Endometrial microvascular endothelial cells (primary cell): Measurements from ENCODE around the gene TLN1. TPM values are rescaled to one million over a fixed set of nuclear protein-coding genes. Genes with fewer than 3 reads are reported as not detected.

Source experiments
- in situ Hi-C: cut with HindIII; loops from 2 replicates; pipeline ENCODE4 v1.10.0; 2017; ENCODE audit warnings: low sequenced_read_pairs, low pct_unique_long_range_greater_than_20kb; ENCODE audit errors: inconsistent ontology term
- total RNA-seq: library from RNA; depleted of rRNA; stranded (reverse); fragments of >200 nt; gene quantifications from one replicate; pipeline ENCODE4 v1.2.3, GENCODE V29; 2015; ENCODE audit errors: inconsistent ontology term

TLN1 gene
- total RNA-seq, 1 donor from 2014 or later: 358 TPM

DNA sequence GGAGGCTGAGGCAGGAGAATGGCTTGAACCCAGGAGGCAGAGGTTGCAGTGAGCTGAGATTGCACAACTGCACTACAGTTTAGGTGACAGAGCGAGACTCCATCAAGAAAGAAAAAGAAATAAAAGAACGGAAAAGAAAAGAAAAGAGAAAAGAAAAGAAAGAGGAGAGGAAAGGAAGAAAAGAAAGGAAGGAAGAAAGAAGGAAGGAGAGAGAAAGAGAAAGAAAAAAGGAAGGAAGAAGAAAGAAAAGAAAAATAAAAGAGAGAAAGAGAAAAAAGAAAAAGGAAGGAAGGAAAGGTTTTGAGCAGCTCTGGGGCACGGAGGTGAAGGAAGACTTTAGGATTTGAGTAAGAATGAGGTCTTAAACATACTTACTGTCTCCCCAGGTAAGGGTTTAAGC, 18.4 kb downstream of the TLN1 start:
- in situ Hi-C loops: no loop called here

DNA sequence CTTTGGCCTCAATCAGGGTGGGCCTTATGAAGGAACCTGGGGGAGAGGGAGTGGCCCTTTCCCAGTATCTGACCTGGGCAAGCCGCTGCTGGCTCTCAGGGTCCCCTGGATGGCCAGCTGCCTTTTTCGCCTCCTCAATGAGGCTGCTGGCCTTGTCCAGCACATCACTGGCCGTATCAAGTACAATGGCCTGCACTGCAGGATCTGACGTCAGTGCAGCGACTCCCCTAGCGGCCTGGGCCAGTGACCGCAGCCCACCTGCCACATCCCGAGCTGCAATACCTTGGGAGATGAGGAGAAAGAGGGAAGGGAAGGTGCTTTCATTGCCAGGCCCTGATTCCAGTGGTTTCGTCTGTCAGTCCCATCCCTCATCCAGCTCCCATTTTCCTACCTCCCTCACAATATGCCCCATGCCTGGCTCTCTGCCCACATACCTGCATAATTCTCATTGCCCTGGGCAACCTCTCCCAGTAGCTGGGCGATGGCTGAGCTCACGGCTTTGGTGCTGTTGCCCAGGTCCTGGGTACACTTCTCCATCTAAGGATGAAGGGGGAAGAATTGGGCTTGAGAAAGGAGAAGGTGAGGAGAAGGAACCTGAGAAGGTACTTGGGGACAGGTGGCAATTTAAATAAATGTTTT, 19.1 kb downstream of the TLN1 start:
- in situ Hi-C loops: no loop called here

DNA sequence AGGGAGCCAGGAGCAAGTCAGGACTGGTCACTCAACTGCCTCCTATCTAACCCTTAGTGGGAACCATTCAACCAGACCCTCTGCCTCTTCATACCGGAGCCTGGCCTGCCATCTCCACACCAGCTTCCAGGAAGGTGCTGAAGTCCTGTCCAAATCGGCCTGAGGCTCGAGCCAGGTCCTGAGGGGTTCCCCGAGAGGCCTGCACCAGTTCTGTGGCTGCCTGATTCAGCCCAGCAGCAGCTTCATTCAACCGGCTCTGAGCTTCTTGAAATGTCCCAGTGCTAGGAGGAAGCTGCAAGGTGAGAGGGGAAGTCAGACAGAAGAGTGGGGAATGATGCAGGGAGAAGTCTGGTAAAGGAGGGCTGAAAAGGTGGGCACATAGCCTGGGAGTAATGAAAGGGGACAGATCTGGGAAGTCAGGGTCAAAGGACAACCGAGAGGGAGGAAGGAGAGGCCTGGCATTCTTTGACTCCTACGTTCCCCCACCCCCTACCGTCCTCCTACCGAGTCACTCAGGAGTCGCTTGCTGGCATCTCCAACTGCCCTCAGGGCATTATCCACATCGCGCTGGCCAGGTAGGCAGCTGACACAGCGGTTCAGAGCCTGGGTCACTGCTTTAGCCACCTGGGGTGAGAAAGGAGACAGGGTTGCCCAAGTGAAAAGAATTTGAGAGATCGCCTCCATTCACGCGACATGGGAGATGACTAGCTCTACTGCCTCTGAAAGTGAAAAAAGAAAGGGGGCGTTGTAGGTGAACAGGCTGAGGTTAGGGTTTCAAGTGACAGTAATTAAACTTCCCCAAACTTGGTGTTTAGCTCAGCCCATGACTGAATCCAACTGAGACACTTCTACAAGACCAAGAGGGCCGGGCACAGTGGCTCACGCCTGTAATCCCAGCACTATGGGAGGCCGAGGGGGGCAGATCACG, 20.2 kb downstream of the TLN1 start:
- in situ Hi-C loops: no loop called here

DNA sequence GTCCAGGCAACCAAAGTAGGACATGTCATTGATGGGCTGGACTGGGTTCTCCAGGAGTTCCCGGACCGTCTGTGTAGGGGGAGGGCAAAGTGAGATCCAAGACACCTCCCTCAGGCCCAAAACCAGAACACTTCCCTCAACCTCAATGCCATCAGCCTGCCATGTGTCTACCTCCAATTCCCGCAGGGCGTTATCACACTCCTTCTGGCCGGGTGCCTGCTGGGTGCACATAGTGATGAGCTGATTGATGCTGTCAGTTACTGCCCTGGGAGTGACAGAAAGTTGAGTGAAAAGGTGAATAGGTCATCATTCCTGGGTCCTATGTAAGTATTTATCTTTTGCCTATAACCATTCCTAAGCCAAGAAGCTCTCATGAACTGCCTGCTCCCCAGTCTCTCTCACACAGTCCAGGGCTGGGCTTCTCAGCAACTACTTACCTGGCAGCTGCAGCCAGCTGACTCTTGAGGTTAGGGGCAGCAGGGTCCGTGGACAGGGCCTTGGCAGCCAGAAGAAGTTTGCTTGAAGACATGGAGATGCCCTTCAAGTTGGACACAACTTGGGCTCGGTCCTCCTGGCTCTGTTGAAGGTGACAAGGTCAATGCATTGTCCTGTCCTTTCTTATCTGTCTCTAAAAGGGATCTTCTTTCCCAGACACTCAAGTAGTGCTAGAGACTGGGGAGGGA, 21.0 kb downstream of the TLN1 start:
- in situ Hi-C loops: no loop called here

DNA sequence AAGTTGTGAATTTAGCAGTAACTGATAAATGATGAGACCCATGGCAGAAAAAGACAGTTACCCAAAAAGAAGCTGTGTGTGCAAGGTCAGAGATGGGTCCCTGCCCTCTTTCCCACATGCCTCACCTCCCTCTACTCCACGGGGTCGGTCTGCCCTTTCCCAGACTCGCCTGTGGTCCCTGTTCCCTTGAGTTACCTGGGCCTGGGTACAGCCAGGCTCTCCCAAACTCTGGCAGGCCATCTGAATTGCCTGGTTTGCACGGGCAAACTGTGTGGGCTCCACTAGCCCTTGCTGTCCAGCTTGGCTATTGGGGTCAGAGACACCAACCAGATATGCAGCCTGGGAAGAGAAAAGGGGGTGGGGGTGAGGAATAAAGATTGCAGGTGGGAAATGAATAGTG, 23.8 kb downstream of the TLN1 start:
- in situ Hi-C loops: no loop called here

DNA sequence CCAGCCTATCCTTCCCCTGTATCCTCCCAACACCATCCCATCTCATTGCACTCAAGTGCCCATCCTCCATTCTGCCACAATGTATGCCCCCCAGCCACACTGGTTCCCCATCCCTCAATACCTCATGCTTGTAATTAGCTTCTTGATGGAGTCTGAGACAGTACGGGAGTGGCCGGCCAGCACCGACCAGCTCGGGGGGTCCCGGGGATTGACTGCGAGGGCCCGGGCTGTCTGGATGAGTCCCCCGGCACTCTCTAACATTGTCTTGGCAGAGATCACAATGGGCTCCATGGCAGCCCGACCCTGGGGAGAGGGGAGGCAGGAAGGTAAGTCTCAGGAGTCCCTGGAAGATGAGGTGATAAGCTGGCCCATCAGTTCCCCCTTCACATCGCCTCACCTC, 25.0 kb downstream of the TLN1 start:
- in situ Hi-C loops: no loop called here

DNA sequence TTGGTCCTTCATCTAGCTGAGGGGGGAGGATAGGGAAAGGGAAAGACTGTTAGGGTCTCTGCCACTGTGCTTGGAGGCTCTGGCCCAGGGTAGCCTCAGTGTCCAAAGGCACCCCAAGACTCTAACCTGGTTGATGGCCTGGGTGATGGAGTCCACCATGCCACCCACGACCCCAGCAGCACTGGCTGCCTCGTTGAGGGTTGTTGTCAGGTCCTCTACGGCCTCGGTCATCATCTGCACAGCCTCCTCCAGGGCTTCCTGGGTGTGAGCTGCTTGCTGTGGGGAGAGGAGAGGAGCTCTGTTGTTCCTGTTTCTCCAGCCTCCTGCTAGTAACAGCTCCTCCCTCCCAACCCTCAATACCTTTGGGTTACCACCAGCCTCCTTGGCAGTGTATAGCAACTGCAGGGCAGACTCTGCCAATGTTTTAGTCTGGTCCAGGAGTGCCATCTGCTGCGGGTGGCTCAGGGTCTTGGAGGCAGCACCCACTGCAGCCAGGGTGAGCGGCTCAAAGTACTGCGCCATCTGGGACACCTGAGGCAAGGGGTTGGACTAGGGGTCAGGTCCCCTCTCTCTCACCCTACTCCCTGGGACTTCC, 26.1 kb downstream of the TLN1 start:
- in situ Hi-C loops: no loop called here

DNA sequence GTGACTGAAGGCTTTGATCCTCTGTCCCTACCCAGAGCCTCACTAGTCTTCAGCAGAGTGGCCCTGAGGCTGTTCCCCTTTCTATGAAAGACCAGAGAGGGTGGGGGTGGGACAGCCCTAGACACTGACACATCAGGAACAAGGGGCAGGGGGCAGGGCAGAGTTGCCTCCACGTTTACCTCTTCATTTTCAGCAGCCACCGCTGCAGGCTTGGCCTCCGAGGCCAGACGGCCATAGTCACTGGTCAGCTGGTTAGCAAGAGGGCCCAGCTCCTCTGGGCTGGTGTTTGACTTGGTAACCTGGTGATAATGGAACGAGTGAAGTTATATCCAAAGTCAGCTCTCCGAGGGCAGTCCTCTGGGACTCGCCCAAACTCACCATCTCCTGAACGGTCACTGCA, 26.6 kb downstream of the TLN1 start:
- in situ Hi-C loops: no loop called here

DNA sequence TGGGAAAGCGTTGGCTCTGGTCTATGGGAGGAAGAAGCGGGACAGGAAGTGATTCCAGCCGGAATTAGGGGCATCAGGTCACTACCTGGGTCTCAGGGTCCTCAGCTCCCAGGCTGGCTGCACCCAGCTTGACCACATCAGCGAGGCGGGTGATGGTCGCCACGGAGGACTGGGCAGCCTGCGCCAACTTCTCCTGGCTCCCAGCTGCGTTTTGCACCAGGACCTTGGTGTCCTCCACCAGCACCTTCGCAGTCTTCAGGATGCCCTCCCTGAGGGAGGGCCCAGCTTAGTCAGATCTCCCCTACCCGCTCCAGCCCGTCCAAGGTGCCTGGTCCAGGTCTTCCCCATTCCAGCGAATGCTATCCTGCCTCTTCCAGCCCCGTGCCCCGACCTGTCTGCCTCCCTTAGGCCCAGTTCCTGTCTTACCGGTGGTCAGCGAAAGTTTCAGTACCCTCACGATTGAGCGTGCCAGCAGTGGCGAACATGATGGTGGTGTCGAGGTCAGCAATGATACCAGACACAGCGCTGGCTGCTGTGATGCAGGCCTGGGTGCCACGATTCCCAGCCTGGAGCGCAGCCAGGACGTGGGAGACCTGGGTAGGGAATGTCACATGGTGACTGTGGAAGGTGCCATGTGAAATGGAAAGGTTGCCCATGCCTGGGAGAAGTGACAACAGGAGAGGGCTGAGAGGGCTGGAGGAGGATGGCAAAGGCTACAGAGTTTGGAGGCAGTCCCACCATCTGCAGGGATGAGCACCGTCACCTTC, 27.9 kb downstream of the TLN1 start:
- in situ Hi-C loops: no loop called here

DNA sequence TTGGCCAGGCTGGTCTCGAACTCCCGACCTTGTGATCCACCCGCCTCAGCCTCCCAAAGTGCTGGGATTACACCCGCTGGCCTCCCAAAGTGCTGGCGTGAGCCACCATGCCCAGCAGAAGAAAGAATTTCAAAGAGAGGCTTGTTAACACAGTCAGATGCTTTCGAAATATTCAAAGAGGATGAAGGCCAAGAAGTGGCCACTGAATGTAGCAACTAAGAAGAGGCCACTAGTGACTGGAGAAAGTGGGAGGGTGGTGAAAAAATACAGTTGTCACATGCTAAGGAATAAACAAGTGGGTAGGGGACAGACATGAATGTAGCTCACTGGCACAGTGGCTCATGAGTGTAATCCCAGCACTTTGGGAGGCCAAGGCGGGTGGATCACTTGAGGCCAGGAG, 29.3 kb downstream of the TLN1 start:
- in situ Hi-C loops: no loop called here

DNA sequence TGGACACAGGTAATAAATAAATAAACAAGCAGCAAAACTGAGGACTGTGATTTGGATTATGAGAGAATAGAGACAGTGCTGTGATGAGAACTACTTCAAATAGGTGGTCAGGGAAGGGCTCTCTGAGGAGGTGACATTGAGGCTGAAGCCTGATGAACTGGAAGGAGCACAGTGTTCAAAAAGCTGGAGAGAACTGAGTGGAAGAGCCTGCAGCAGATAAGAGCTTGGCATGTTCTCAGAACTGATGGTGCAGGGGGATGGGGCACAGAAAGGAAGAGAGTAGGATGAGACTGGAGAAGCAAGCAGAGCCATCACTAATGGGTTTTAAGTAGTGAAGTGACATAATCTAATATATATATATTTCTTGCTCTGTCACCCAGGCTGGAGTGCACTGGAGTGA, 31.1 kb downstream of the TLN1 start:
- in situ Hi-C loops: no loop called here

DNA sequence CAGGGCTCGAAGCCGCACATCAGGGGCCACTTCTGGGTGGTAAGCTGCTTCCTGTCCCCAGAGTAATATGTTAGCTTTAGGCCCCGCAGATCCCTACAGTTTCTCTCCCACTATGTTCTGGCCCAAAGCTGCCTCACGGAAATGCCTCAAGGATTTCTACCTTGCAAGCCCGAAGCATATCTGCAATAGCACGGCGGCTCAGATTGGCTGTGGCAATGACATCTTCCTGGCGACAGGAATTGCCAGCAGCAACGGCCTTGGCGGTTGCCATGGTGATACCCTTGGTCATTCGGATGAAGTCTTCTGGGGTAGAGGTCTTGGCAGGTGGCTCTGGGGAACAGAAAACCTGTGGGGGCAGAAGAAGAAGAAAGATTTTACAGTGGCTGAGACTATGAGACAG, 32.0 kb downstream of the TLN1 start:
- in situ Hi-C loops: no loop called here

DNA sequence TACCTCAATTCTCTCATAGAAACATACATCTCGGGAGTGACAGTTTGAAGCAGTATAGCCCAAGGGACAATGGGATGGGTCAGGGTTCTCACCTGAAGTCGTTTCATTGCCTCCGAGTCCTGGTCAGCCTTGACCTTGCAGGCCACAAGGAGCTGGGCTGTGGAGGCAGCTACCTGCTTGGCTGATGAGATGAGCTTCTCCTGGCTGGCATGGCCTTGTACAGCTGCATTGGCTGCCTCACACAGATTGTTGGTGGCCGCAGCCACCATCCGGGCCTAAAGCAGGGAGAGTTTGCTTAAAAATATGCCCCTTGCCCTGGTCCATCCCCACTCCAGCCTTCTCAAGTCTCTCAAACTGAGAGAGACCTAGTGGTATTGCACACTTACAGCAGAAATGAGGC, 33.8 kb downstream of the TLN1 start:
- in situ Hi-C loops: no loop called here

DNA sequence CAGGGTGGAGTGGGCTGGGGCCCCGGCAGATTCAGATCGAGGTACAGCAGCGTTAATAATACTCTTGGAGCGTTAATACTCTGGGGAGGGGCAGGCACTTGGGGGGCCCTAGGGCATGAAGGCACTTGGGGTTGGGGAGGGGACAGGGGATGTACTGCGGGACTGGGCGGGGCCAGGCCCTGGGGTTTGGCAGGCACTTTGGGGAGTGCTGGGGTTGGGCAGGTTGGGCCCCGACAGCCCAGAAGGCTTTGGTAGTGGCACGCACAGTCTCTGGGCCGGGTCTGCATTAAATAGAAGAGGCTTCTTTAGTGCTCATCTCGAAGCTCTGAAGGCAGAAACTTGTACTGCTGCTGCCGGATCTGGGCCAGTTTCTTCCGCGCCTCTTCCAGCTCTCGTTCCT, 34.5 kb downstream of the TLN1 start:
- in situ Hi-C loops: no loop called here

DNA sequence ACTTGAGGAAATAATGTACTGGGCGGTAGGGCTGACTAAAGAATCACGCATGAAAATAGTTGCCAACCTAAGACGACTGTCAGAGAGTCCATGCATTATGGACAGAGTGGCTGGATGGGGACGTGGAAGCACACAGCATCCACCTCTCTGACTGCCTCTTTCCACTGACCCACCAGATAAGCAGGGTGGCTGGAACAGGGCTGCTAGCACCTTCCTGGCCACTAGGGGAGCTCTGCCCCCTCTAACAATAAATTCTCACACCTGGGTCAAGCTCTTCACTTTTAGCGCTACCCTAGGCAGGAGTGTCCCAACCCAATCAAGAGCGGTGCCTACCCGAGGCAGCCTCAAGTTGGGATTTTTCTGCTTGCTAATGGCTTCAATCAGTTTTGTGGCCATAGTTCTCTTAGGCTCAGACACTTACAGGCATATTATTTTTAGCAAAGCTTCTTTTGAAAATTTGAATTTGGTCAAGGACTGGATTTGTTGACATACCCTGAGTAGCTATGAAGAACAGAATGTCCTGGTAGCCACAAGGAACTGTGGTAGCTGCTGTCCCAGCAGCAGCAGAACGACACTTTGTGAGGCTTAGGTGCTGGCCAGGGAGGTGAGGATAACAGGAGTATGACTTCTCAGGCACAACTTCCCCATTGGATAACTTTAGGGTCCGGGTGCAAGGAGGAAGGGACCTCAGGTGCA, 35.3 kb downstream of the TLN1 start:
- in situ Hi-C loops: no loop called here

DNA sequence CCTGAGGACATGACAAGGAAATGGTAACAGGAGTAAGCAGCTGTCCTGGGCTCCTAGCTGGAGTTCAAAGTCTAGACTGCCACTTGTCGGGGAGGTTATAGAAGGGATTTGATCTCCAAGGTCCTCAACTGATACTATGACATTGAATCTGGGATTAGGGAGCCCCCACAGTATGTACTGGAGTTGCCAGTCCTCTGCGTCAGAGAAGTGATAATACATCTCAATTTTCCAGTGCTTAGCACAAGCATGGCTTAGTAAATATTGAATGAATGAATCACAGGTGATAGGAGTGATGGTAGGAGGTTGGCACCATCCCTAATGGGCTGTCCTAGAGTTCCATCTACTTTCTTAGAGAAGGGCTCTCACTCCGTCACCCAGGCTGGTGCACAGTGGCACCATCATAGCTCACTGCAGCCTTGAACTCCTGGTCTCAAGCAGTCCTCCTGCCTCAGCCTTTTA, 36.0 kb downstream of the TLN1 start:
- in situ Hi-C loops: no loop called here

DNA sequence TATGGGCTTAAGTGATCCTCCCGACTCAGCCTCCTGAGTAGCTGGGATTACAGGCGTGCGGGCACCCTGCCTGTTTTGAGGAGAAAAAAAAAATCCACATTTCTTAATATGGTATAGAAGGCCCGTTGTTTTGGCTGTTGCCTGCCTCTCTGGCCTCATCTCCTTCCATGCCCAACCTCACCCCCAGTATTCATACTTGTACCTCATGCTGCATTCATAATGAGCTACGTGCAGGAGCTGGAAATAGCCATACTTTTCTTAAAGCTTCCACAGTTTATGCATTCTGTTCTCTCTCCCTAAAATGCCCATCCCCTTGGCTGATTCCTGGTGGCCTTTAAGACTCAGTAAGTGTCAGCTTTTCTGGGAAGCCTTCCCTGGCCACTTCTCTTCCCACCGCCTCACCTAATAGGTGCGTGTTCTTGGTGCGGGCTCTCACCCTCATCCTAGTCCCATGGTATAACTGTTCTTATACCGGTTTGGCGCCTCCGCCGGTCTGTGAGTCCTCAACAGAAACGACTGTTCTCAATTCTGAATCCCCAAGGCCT, 40.2 kb downstream of the TLN1 start:
- in situ Hi-C loops: no loop called here

DNA sequence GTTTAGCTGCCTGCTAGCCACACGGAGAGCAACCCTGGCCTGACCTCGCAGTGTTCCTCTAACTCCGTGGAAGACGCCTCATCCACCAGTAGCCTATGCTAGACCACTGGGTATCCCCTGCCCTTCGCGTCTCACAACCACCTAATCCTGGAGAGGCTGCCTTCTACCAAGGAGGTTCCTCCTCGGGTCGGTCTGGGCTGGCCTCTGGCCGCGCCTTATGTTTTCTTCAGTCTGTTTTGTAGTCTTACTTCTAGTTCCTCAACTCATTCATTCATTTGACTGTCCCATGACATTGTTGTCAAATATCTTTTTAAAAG, 40.7 kb downstream of the TLN1 start:
- in situ Hi-C loops: no loop called here
